Activated CD8-positive, alpha-beta memory T cell treated with anti-CD3 and anti-CD28 coated beads, Interleukin-2, amount 50 U/mL, for 4 hours (primary cell): ENCODE results near the gene MEF2C.
"Not testable (repeated sequence)": the region's sequence is repeated elsewhere in the genome, so short reads cannot be mapped to it uniquely, and the experiment has no call there.

Source experiments
- DNase-seq: peaks from one replicate; pipeline ENCODE4 v3.0.0-alpha.2; 2020

MEF2C gene

DNA sequence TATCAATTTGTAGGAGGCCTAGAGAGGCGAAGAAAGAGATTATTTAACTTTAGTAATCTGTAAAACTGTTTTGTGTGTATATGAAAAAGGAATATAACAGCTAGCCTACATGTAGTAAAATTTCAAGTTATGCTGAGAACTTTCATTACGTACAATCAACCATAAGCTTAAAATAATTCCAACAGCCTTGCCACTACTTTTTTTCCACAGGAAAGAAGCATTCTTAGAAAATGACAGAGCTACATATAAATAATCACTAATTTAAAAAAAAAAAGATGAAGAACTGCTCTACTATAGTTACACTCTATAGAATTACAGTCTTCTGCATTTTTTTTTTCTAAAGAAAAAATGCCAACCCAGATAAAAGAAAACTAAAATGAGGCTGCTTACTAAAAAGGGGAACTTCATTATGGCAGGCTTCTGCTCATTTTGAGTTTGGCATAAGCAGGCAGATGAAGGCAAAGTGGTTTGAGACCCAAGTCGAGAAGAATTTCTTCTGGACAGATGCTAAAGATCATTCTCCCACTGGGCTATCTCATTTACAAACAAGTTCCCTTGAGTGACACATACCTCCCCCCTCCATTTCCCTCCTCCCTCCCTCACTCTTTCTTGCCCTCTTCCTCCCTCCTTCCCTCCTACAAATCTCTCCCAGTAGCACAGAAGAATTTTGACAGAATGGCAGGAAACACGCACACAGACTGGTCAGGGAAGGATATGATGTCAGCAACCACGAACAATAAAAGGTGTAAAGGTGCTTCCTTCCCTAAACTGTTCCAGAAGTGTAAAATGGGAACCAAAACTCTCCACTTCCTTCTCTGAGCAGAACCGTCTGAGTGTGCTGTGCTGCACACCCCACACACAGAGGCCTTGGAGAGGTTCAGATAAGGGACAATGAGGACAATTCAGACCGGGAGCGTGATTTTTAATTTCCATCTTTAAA, 56.1 kb downstream of the MEF2C start:
- DNase-seq = no peak

DNA sequence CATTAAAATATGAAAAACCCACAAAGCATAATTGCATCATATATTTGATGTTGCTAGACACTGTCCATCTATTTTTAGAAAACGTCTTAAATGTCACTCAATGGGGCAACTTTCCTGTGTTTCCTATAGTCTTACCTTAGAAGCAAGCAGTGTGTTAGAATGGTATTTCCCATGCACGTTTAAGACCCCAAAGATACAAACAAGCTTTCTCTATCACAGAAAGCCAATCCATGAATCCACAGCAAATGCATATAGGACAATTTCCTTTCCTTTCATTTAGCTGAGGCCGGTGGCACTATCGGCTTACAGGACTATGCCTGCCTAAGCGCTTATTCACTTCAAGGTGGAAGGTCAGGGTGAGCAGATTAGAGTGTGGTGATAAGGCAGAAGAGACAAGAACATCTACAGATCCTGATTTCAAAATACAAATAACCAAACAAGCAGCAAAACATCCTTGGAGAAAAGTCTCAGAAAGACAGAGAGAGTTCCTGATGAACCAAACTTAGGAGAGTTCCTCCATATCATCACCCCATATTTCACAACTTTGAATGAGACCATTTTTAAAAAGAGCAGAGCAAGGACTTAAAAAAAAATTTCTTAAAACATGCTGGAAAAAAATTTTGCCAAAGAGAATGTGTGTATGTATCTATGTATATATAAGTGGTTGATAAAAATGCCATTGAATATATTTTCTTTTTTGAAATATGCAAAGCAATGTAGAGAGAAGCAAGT, 57.2 kb downstream of the MEF2C start:
- no peak for DNase-seq

DNA sequence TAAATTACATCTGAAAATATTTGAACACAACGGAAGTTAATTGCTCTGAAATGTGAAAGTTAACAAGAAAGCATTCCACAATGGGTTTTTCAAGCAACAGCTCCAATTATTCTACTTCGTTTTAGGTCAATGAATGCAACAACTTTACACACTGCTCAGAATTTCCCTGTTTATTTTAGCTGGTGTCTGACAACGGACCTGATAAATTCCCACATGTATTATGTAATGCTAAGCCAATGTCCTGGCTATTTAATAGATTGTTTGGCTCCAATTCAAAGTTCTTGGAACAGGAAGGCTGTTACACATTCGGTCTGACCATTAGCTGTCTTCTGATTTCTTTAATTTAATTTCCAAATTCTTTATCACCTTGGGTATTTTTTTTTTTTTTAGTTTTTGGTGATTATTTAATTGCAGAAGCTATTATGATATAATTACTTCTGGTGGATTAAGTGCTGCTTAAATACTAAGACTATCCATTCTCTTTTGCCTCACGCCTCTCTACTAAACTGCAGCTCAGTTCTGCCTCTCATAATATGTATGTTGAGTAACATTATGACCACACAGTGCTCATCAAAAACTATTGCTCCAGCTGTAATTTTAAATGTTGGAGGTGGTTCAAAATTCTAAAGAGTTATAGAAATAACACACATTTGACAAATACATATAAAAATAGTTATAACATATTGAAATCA, 57.9 kb downstream of the MEF2C start:
- DNase-seq = no peak

DNA sequence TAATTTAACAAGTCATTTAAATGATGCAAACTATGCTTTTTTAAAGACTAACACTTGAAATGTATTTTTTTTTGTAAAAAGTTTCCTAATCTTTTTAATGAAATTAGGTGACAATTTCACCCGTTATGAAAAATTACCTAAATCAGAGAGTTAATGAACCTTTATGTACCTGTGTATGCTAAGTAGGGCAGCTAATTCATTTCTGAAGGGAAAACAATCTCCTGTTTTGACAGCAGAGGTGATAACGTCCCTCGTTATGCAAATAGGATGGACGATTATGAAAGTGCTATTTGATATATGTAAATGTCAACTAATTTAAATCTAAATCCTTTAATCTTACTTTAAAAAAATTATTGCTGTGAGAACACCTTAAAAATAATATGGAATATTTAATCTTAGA, 58.8 kb downstream of the MEF2C start:
- no peak for DNase-seq

DNA sequence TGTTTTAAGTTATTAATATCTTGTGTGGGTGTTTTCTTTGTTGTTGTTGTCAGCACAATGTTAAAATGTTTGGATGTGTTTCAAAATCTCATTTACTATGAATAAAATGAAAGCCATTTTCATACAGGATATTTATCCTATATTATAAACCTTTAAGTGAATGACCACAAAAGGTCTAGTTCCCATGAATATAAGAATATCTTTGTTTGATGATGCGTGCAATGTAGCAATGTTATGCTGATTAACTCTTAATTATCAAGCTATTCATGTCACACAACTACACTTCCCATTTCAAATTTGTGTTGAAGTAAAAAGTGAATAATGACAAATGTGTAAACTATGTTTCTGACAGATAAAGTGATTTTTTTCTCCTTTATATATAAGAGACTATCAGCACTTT, 59.8 kb downstream of the MEF2C start:
- no peak for DNase-seq

DNA sequence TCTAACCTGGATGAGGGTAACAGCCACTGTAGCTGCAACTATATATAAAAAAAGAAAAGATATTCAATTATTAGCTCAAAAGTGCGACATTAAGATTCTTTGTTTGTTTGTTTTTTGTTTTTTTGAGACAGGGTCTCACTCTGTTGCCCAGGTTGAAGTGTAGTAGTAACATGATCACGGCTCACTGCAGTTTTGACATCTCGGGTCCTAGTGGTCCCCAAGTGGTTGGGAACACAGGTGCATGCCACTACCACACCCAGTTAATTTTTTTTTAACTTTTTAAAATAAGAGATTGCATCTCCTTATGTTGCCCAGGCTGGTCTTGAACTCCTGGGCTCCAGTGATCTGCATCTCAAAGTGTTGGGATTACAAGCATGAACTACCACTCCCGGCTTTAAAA, 61.8 kb downstream of the MEF2C start:
- no peak for DNase-seq

DNA sequence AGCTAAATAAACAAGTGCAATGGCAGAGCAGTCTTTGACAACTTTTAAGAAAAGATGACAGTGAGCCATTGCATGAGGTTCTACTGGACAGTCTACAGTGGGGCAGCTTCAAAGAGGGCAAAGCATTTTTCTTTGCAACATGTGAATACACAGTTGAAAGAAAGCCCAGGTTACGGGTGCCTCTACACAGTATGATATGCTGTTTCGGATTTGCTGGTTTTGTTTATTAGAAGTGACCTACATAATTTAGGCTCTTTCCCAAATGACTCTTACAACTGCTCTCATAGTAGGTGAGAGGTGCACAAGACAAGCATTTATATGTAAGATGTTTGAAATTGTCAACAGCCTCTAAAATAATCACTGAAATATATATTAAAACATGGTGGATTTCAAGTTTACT, 62.4 kb downstream of the MEF2C start:
- no peak for DNase-seq

DNA sequence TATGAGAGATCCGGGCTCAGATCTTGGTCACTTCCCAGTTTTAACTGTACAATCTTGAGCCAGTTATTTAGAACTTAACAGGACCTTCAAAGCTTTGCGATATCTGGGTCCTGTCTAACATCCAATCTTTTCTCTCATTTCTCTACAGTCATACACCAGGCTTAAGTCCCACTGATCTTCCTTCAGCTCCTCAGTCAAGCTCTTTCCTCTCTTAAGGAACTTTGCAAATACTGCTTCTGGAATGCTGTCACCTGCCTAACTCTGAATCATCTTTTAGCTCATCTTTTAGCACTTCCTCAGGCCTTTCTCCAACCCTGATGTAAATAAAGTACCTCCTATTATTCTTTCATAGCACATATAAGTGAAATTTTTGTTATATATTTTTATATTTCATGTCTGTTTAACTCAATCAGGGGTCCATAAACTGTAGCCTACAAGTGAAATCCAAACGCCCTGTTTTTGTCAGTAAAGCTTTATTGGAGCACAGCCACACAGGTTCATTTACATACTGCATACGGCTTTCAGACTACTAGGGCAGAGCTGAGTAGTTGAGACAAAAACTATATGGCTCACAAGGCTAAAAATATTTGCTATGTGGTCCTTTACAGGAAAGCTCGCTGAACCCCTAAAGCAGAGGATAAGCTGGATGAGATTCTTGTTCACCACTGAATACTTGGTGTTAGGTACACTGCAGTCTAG, 63.5 kb downstream of the MEF2C start:
- no peak for DNase-seq

DNA sequence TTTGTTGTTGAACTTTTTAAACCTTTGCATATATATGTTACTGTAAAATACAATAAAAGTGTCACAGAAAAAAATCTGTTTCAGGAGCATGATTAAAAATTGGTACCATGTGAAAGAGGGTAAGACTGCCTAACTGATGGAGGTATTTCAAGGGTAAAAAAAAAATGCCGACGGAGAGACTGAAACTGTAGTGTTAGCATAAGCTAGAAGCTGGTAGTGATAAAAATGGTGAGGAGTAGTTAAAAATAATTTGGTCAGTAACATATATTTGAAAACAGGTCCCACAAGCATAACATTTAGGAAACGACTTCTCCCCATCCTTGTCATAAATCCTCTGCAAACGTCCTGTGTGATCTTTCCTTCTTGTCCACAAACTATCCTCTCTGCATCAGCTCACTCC, 64.7 kb downstream of the MEF2C start:
- no peak for DNase-seq

DNA sequence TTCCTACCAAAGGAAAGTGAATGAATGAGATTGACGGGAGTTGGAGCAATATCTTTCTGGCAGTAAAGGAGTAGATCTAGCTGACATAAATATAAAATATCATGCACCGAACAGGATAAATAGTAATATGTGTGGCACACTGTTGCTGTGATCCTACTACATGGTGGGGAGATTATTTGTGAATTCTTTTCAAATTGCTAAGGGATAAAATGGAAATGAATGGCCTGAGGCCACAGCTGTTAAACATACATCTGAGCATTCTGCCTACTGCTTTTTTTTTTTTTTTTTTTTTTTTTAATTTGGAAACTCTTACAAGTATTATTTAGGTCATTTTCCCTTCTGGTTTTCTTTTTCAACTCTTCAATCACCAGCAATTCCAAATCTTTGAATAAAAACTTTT, 66.8 kb downstream of the MEF2C start:
- DNase-seq = no peak

DNA sequence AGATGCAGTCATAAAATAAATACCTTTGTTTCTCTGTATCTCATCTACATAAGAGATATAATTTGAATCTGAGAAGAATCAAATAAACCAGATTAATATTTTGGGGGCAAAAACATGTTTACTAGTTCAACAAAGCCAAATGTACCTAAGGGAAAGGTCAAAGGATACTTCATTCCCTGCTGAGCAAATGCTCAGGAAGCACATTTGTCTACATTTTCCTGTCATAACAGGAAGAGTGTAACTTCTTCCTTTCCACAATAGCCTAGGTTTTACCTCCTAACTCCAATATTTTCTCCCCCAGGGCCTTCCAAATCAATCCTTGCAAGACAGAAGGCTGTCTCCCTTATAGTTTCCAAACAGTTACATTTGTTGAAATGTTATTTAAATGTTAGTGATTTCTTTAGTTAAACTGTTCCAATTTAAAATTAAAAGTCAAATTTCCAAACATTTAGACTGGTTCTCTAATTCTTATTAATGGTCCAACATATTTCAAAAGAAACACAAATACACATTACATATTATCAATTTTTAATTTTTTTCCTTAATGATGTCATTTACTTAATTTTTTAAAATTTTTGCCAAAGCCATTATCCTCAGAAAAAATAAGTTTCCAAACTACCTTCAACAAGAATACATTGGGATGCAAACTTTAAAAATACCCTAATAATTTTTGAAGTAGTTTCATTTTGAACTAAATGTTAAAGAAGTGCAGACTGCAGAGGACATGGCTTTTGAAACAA, 67.8 kb downstream of the MEF2C start:
- DNase-seq = no peak

DNA sequence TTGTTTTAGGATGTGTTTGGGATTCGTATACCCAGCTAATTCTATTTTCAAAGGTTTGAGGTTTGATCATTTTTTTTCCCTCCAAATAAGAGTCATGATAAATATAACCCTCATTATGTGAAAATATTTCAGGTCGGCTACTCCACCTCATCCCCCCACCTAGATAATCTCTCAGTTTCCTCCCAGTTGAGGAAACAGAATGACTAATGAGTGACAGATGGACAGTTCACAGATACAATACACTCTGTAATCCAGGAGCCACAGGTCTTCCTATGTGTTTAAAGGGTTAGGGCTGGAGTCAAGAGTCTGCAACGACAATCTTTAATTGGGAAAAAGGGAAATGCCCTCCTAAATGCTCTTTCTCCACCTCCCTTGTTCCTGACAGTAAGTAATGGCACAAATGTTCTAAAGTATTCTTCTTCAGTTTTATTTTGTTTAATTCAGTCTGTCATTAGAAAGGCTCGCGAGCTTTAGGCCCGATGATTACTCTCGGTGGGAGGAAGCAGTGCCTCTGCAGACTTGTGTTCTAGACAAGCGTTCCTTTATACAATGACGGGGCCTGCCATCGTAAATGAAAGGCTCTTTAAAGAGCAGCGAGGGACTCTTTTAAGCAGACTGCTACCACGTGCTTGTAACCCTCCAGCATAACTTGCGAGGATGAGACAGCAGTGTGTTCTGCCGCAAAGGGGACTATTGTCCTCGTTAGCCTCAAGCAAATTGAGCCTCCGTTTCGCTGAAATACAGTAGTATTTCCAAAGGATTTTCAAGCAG, 69.0 kb downstream of the MEF2C start:
- DNase-seq = no peak

DNA sequence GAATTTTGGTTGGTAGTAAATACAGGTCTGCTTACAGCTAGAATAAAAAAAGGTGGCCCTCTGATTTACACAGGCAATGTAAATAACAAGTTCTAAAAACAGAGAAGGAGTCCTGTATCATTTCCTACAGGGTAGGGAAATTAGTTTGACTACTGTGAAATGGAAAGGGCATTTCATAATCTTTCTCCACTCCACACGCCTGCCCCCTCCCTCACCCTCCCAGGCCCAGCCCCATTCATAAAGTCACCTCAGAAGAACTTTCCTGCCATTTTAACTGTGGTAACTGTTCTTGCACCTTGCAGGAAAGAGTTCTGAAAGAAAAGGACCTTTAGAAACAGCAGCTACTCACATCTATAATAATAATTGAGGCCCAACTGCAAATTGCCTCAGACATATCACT, 69.7 kb downstream of the MEF2C start:
- DNase-seq = no peak

DNA sequence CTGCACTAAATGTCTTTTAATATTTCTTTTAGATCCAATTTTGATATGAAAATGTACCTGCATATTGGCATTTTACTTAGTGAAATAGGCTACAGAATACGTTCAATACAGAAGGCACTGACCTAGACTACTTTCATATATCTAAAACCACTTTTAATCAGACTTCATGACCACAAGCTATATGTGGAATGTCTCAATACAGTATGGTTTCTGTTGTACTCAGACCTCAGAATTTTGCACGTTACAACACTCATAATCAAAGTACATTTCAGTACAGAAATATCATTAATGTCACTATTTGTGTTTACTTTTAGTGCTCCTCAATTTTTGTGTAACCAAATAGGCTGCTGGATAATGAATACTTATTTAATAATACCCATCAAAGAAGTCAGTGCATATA, 74.8 kb downstream of the MEF2C start:
- DNase-seq = no peak

DNA sequence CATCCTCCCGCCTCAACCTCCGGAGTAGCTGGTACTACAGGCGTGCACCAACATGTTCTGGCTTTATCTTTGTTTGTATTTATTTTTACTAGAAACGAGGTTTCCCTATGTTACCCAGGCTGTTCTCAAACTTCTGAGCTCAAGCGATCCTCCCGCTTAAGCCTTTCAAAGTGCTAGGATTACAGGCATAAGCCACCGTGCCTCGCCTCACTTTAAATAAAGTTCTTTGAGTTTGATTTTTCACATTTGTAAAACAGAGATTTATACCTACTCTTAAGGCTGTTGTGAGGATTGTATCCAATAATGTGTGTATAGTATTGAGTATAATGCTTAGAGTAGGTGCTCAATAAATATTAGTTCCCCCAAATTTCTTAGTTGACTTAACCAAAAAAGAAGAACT, 75.7 kb downstream of the MEF2C start:
- DNase-seq = no peak

DNA sequence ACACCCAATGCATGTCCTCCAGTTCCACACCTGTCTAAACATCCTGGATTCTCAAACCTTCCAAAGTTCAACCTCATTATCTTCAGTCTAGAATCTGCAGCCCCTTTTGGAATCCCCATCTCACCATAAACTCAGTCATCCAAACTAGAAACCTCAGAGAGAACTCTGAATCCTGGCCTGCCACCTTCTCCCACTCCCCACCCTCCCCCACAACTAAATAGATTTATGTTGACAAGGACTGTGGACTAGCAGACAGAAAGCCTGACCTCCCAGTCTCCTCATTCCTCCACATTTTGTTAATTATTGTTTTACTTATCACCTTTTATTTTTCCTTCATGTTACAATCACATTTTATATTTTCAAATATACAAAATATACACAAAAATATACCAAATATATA, 76.6 kb downstream of the MEF2C start:
- DNase-seq = no peak

DNA sequence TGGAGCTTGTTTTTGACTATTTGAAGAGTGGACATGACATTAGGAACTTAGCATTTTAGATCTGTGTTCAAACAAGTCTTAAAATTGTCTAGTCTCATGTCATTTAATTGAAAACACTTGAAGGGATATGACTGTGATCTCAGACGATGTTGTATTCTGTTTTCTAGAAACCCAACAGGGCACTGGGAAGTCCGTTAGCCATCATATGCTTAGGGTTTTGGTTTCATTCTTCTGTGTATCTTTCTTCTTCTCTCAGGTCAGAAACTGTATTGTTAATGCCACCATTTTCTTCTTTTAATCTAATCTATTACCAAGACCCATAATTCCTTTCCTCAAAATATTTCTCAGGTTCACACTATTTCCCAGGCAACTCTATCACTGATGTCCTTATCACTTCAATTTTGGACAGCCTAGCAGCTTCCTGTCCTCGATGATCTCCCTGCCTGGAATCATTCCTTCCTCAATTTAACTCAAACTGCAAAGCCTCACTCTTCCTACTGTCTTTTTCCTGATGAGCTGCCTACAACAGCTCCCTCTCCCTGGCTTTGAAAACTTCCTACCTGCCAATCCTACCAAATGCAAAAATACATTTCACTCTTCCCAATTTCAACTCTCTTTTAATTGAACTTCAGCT, 77.7 kb downstream of the MEF2C start:
- DNase-seq = no peak

DNA sequence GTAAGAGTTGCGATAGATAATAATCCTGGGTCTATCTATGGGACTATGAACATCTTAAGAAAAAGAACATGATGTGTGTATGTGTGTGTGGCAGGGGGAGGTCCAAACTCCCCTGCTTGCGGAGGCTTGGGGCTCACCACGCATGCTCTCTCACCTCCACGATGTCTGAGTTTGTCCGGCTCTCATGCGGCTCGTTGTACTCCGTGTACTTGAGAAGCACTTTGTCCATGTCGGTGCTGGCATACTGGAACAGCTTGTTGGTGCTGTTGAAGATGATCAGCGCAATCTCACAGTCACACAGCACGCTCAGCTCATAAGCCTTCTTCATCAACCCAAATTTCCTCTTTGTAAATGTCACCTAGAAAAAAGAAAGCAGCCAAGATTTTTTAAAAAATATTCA, 78.5 kb downstream of the MEF2C start:
- no peak for DNase-seq

DNA sequence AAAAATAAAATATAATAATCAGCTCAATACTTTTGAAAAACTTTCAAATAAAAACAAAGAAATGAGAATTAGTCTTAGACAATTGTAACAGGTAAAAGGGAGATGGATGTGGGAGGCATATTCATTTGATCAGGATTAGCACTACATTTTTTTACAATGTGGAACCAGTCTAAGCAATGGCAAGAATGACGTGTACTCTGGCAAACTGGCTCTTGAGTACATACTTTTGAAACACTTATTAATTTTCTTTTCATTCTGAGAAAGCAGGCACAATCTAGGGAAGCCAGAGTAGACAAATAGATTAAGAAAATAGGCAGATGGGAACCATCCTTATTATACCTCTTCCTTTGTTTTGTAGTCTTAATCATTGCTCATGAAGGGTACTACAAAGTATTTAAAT, 79.7 kb downstream of the MEF2C start:
- DNase-seq = no peak

DNA sequence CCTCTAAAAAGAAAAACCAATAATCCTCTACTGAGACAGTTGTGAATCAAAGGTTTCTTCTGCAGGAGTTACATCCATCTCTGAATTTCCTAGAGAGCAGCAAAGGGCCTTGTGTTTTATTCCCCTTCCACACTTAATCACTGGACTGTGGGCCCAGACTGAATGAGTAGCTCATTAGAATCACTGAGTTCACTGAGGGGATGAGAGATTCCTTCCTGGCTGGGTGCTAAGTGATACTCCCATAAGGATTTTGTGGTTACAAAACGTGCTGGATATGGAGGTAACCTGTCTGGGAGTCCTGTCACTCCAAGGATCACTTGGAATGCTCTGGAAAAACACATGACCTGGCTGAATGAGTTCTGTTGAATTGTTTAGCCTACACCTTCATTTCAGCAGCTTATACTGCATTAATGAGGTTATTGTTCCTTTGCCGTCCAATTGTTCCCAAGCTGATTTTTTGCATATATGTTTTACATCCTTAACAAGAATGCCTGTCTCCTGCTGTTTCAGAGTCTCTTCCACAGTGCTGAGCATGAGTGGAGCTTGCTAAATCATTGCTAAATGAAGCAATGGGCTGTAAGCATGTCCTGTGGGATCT, 82.9 kb downstream of the MEF2C start:
- no peak for DNase-seq

DNA sequence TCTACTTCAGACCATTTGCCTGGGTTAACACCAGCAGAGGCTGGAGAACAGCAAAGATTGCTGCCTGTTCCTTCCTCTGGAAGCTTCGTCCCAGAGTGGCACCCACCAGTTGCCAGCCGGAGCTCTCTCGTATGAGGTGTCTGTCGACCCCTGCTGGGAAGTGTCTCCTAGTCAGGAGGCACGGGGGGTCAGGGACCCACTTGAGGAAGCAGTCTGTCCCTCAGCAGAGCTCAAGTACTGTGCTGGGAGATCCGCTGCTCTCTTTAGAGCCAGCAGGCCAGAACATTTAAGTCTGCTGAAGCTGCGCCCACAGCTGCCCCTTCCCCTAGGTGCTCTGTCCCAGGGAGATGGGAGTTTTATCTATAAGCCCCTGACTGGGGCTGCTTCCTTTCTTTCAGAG, 84.1 kb downstream of the MEF2C start:
- not testable (repeated sequence) for DNase-seq
